OCI-LY3 (cell line): Measurements from ENCODE around the gene PIGU.
A peak's percentile ranks its signal among the peaks of the same experiment; 100 is the strongest.

Experiments used
- H2AFZ ChIP-seq: fragments of 200-600, 300-600 bp; shearing (Covaris generic); 2 replicates; pipeline ENCODE4 v1.6.0; 2014; ENCODE audit warnings: antibody characterized with exemption, low read depth, low read length
- H3K27ac ChIP-seq: fragments of 200-600, 300-600 bp; sonication (generic); 2 replicates; pipeline ENCODE4 v1.5.1; 2014; ENCODE audit warnings: mild to moderate bottlenecking, low read length, moderate library complexity, mixed read lengths
- H3K27me3 ChIP-seq: fragments of 200-600, 300-600 bp; sonication (generic); 2 replicates; pipeline ENCODE4 v1.6.1; 2014; ENCODE audit warnings: low read depth, low read length, mixed read lengths
- H3K36me3 ChIP-seq: fragments of 200-600, 300-600 bp; sonication (generic); replicated peaks from 2 replicates; pipeline ENCODE3; 2014; ENCODE audit warnings: low read depth, low read length, mixed read lengths
- H3K4me1 ChIP-seq: fragments of 300-600, 200-600 bp; sonication (generic); 2 replicates; pipeline ENCODE4 v1.6.1; 2014; ENCODE audit warnings: low read length, mixed read lengths
- H3K4me2 ChIP-seq: fragments of 200-600, 300-600 bp; sonication (generic); 2 replicates; pipeline ENCODE4 v1.6.1; 2014; ENCODE audit warnings: low read length, mixed read lengths
- H3K4me3 ChIP-seq: fragments of 300-600, 200-600 bp; sonication (generic); 2 replicates; pipeline ENCODE4 v1.5.1; 2014; ENCODE audit warnings: antibody characterized with exemption, mild to moderate bottlenecking, low read length, moderate library complexity
- H3K79me2 ChIP-seq: fragments of 300-600, 200-600 bp; shearing (Covaris generic); 2 replicates; pipeline ENCODE4 v1.6.1; 2014; ENCODE audit warnings: mild to moderate bottlenecking, low read length, mixed read lengths
- H3K9ac ChIP-seq: fragments of 300-600, 200-600 bp; shearing (Covaris generic); 2 replicates; pipeline ENCODE4 v1.6.0; 2014; ENCODE audit warnings: mild to moderate bottlenecking, low read length, moderate library complexity
- H3K9me3 ChIP-seq: fragments of 200-600, 300-600 bp; shearing (Covaris generic); 2 replicates; pipeline ENCODE4 v1.6.1; 2014; ENCODE audit warnings: low read length, mixed read lengths; ENCODE audit not compliant: insufficient read depth
- H4K20me1 ChIP-seq: fragments of 200-600, 300-600 bp; sonication (generic); 2 replicates; pipeline ENCODE4 v1.6.1; 2016; ENCODE audit warnings: low read length, mixed read lengths; ENCODE audit not compliant: insufficient read depth
- CTCF ChIP-seq: fragments of 200-600, 300-600 bp; sonication (generic); IDR thresholded peaks from 2 replicates; pipeline ENCODE4 v1.5.1; 2014; ENCODE audit warnings: antibody characterized with exemption, low read length, low read depth
- EZH2phosphoT487 ChIP-seq: fragments of 200-600 bp; shearing (Covaris generic); IDR thresholded peaks from 2 replicates; pipeline ENCODE4 v1.6.1; 2018; ENCODE audit warnings: antibody characterized with exemption, mixed run types, low read depth

Gene PIGU

DNA sequence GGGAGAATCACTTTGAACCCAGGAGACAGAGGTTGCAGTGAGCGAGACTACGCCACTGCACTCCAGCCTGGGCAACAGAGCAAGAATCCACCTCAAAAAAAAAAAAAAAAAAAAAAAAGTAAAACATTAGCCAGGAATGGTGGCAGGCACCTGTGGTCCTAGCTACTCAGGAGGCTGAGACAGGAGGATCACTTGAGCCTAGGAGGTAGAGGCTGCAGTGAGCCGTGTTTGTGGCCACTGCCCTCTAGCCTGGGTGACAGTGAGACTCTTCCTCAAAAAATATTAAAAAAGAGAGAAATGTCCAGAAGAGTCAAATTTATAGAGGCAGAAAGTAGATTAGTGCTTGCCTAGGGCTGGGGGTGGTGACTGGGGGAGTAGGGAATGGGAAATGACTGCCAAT, 6.8 kb upstream of the PIGU start:
- Histone ChIP-seq H3K9ac (no peak overlapping the region), H3K4me1 (peaks cover 10% of the 10 kb centered on the region), H3K27ac (no peak overlapping the region), H3K9me3 (no peaks in the 10 kb centered on the region), H3K79me2 (no peaks in the 10 kb centered on the region), H4K20me1 (no peaks in the 10 kb centered on the region), H3K36me3 (no peaks in the 10 kb centered on the region), H3K4me2 (no peak overlapping the region), H3K27me3 (no peaks in the 10 kb centered on the region), H3K4me3 (no peak overlapping the region), H2AFZ (no peak overlapping the region)
- no peak for TF ChIP-seq EZH2phosphoT487
- no peak for TF ChIP-seq CTCF

DNA sequence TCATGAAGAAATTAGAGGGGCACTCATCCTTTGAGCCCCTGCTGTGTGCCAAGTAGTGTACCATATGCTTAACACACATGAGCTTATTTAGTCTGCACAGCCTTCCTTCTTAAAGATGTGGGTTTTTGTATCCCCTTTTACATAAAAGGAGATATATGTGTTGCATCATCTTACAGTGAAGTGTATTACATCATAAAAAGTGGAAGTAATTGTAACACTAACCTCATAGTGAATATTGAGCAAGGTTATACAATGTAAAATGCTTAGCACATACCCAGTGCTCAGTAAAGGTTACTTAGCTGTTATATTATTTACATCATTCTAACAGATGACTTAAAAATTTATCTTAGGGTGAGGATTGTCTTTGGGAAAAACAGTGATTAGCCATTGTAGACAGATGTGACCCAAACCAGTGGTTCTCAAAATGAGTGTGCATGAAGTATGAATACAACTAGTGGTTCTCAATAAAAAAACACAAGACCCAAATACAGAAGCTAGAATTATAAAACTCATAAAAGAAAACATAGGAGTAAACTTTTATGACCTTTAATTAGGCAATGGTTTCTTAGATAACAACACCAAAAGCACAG, 3.8 kb upstream of the PIGU start:
- no peak overlapping the region for H3K9ac ChIP-seq
- H3K4me3 ChIP-seq: no peak overlapping the region
- H3K79me2 ChIP-seq: peaks cover 13% of the 10 kb centered on the region
- H3K27ac ChIP-seq: no peak overlapping the region
- peak overlapping the region; percentile 6 for H3K4me2 ChIP-seq
- no peaks in the 10 kb centered on the region for H4K20me1 ChIP-seq
- H3K36me3 ChIP-seq: no peaks in the 10 kb centered on the region
- no peaks in the 10 kb centered on the region for H3K9me3 ChIP-seq
- peaks cover 20% of the 10 kb centered on the region for H3K4me1 ChIP-seq
- H3K27me3 ChIP-seq: no peaks in the 10 kb centered on the region
- TF ChIP-seq CTCF (no peak), EZH2phosphoT487 (no peak)
- H2AFZ ChIP-seq: no peak overlapping the region

- Histone ChIP-seq H3K27ac (no peak overlapping the region), H2AFZ (0 out of 2 replicates have a peak overlapping the region, but pooled peaks have one; percentile 33)
- TF ChIP-seq CTCF: no peak
- no peak for TF ChIP-seq EZH2phosphoT487
These were observed 775 bp downstream of the PIGU start for GRCh38 chr20:34675993-34676641.

GRCh38 chr20:34675561-34675960, 1.3 kb downstream of the PIGU start:
- H3K9ac ChIP-seq: no peak overlapping the region

More at GRCh38 chr20:34675993-34676641, 775 bp downstream of the PIGU start:
- Histone ChIP-seq H3K9ac (peak overlapping the region; percentile 72), H3K27me3 (no peaks in the 10 kb centered on the region), H3K9me3 (no peaks in the 10 kb centered on the region), H4K20me1 (no peaks in the 10 kb centered on the region), H3K79me2 (peaks cover 29% of the 10 kb centered on the region), H3K36me3 (no peaks in the 10 kb centered on the region), H3K4me3 (peak overlapping the region; percentile 81), H3K4me2 (peak overlapping the region; percentile 84), H3K4me1 (peaks cover 21% of the 10 kb centered on the region)

More at GRCh38 chr20:34675561-34675960, 1.3 kb downstream of the PIGU start:
- Histone ChIP-seq H3K4me1 (peaks cover 16% of the 10 kb centered on the region), H3K4me2 (peak overlapping the region; percentile 84), H2AFZ (no peak overlapping the region), H3K79me2 (peaks cover 29% of the 10 kb centered on the region), H3K36me3 (no peaks in the 10 kb centered on the region), H3K9me3 (no peaks in the 10 kb centered on the region), H3K27me3 (no peaks in the 10 kb centered on the region), H3K27ac (no peak overlapping the region), H4K20me1 (no peaks in the 10 kb centered on the region), H3K4me3 (peak overlapping the region; percentile 81)
- TF ChIP-seq CTCF (no peak), EZH2phosphoT487 (no peak)
